H1 (cell line): ENCODE measurements around the gene ZNF101. TPM values are rescaled to one million over a fixed set of nuclear protein-coding genes. Genes with fewer than 3 reads are reported as not detected.

Source experiments
- CTCF ChIA-PET: fragments of 300-600 bp; sonication (Branson Sonifier 250); formaldehyde crosslinking; loops from one replicate; lab custom pipeline; 2021; ENCODE audit not compliant: partially characterized antibody; lab: Charles Lee
- POLR2A ChIA-PET: fragments of 300-600 bp; sonication (Branson Sonifier 250); formaldehyde crosslinking; loops from one replicate; lab custom pipeline; 2021; ENCODE audit warnings: inconsistent platforms; ENCODE audit not compliant: partially characterized antibody; lab: Charles Lee
- DNase-seq, 2 experiments: peaks; one replicate each; pipeline versions ENCODE4 v3.0.0 to v3.0.0-alpha.2; 2010 to 2022; ENCODE audit warnings: low spot score in 2 of 2, low read depth in 1 of 2, mixed read lengths in 1 of 2
- FAIRE-seq: peaks from 2 replicates; lab custom pipeline; 2011; peaks lifted over from hg19 to GRCh38; lab: Jason Lieb, UNC
- H2AFZ ChIP-seq: 2 replicates; pipeline ENCODE4 v1.8.1; 2012; ENCODE audit warnings: low read length, inconsistent platforms
- H2AK5ac ChIP-seq: 2 replicates; pipeline ENCODE4 v1.6.1; 2013; ENCODE audit warnings: low read depth, low read length
- H2BK120ac ChIP-seq: replicated peaks from 2 replicates; pipeline ENCODE3; 2013; ENCODE audit warnings: low read depth, low read length, inconsistent platforms
- H2BK12ac ChIP-seq: 2 replicates; pipeline ENCODE4 v1.6.1; 2013; ENCODE audit warnings: low read depth, low read length
- H2BK15ac ChIP-seq: 2 replicates; pipeline ENCODE4 v1.6.1; 2013; ENCODE audit warnings: low read length
- H2BK20ac ChIP-seq: 2 replicates; pipeline ENCODE4 v1.6.1; 2013; ENCODE audit warnings: low read length
- H2BK5ac ChIP-seq: 2 replicates; pipeline ENCODE4 v1.6.1; 2013; ENCODE audit warnings: low read depth, low read length
- H3K14ac ChIP-seq: 2 replicates; pipeline ENCODE4 v1.6.1; 2013; ENCODE audit warnings: inconsistent platforms; ENCODE audit not compliant: insufficient read length
- H3K18ac ChIP-seq: 2 replicates; pipeline ENCODE4 v1.6.1; 2013; ENCODE audit warnings: low read length; ENCODE audit errors: extremely low read depth
- H3K23ac ChIP-seq: 2 replicates; pipeline ENCODE4 v1.6.1; 2013; ENCODE audit warnings: inconsistent platforms; ENCODE audit not compliant: insufficient read length
- H3K23me2 ChIP-seq: 2 replicates; pipeline ENCODE4 v1.6.1; 2013; ENCODE audit warnings: low read depth, low read length
- H3K27ac ChIP-seq: 2 replicates; pipeline ENCODE4 v1.6.1; 2011; ENCODE audit warnings: low read depth, low read length, inconsistent platforms
- H3K27me3 ChIP-seq, 4 experiments: replicated peaks in 1 of 4; 1 replicate in 1 of 4; 2 replicates in 3 of 4; pipeline versions ENCODE4 v1.6.1 to v1.8.1; 2011 to 2013; ENCODE audit warnings: low read length in 3 of 4, mild to moderate bottlenecking in 3 of 4, inconsistent platforms in 2 of 4, mixed read lengths in 2 of 4, moderate library complexity in 1 of 4; ENCODE audit not compliant: control insufficient read depth in 3 of 4, insufficient read depth in 3 of 4; ENCODE audit errors: extremely low read depth in 1 of 4
- H3K36me3 ChIP-seq, 4 experiments: 2 replicates each; pipeline versions ENCODE4 v1.6.1 to v1.8.1; 2011 to 2013; ENCODE audit warnings: mild to moderate bottlenecking in 4 of 4, low read length in 3 of 4, moderate library complexity in 2 of 4, control low read depth in 1 of 4, inconsistent platforms in 1 of 4; ENCODE audit not compliant: insufficient read depth in 4 of 4, control insufficient read depth in 2 of 4
- H3K4ac ChIP-seq: replicated peaks from 2 replicates; pipeline ENCODE3; 2013; ENCODE audit warnings: low read length, low read depth, mixed read lengths, inconsistent platforms; ENCODE audit not compliant: insufficient read length
- H3K4me1 ChIP-seq, 4 experiments: replicated peaks in 1 of 4; 1 replicate in 1 of 4; 2 replicates in 3 of 4; pipeline versions ENCODE4 v1.6.1 to v1.8.1; 2011 to 2013; ENCODE audit warnings: low read length in 3 of 4, inconsistent platforms in 2 of 4, mixed read lengths in 1 of 4; ENCODE audit not compliant: insufficient read depth in 4 of 4, control insufficient read depth in 3 of 4
- H3K4me2 ChIP-seq, 2 experiments: 2 replicates each; pipeline versions ENCODE4 v1.6.1 to v1.8.1; 2011 to 2013; ENCODE audit warnings: low read depth in 2 of 2, low read length in 2 of 2, control low read depth in 1 of 2, inconsistent platforms in 1 of 2, mild to moderate bottlenecking in 1 of 2; ENCODE audit not compliant: insufficient read depth in 1 of 2
- H3K4me3 ChIP-seq, 4 experiments: fragments of 200-600, 300-600 bp in 1 of 4; sonication (generic), shearing (Covaris generic), sonication (Bioruptor Twin) in 1 of 4; 2 replicates each; pipeline versions ENCODE4 v1.5.1 to v1.8.1; 2011 to 2016; ENCODE audit warnings: low read length in 4 of 4, low read depth in 3 of 4, control low read depth in 2 of 4, inconsistent platforms in 2 of 4, mild to moderate bottlenecking in 2 of 4, mixed read lengths in 1 of 4, moderate library complexity in 1 of 4; ENCODE audit not compliant: insufficient read depth in 2 of 4; ENCODE audit errors: extremely low read depth in 1 of 4
- H3K56ac ChIP-seq: replicated peaks from 2 replicates; pipeline ENCODE3; 2013; ENCODE audit warnings: low read depth, mild to moderate bottlenecking, mixed read lengths, low read length, inconsistent platforms; ENCODE audit not compliant: insufficient read length
- H3K79me1 ChIP-seq: 2 replicates; pipeline ENCODE4 v1.6.1; 2013; ENCODE audit warnings: low read depth, low read length, control low read depth
- H3K79me2 ChIP-seq, 2 experiments: 2 replicates each; pipeline versions ENCODE4 v1.6.1 to v1.8.1; 2012 to 2013; ENCODE audit warnings: low read length in 2 of 2, mild to moderate bottlenecking in 2 of 2, inconsistent platforms in 1 of 2; ENCODE audit not compliant: insufficient read depth in 2 of 2, control insufficient read depth in 1 of 2
- H3K9ac ChIP-seq, 4 experiments: replicated peaks in 1 of 4; 1 replicate in 1 of 4; 2 replicates in 3 of 4; pipeline versions ENCODE4 v1.6.1 to v1.8.1; 2011 to 2013; ENCODE audit warnings: low read depth in 3 of 4, low read length in 3 of 4, control low read depth in 2 of 4, mild to moderate bottlenecking in 2 of 4, moderate library complexity in 2 of 4, inconsistent platforms in 1 of 4; ENCODE audit errors: extremely low read depth in 1 of 4
- H3K9me3 ChIP-seq, 2 experiments: 2 replicates each; pipeline versions ENCODE4 v1.6.1 to v1.8.1; 2012 to 2013; ENCODE audit warnings: mild to moderate bottlenecking in 2 of 2, moderate library complexity in 2 of 2, control low read depth in 1 of 2, inconsistent platforms in 1 of 2, low read depth in 1 of 2, low read length in 1 of 2, mixed read lengths in 1 of 2; ENCODE audit not compliant: insufficient read depth in 2 of 2
- H4K20me1 ChIP-seq, 2 experiments: replicated peaks in 1 of 2; 2 replicates each; pipeline versions ENCODE3 to v1.8.1; 2011 to 2013; ENCODE audit warnings: inconsistent platforms in 2 of 2, low read length in 2 of 2, mild to moderate bottlenecking in 1 of 2; ENCODE audit not compliant: insufficient read depth in 2 of 2, control insufficient read depth in 1 of 2
- H4K5ac ChIP-seq: 2 replicates; pipeline ENCODE4 v1.6.1; 2013; ENCODE audit warnings: low read length, low read depth, mixed read lengths, inconsistent platforms; ENCODE audit not compliant: insufficient read length
- H4K8ac ChIP-seq: 2 replicates; pipeline ENCODE4 v1.8.0; 2013; ENCODE audit warnings: mild to moderate bottlenecking, moderate library complexity, low read length, inconsistent platforms; ENCODE audit not compliant: insufficient read depth; ENCODE audit errors: extremely low read depth
- H4K91ac ChIP-seq: replicated peaks from 2 replicates; pipeline ENCODE3; 2013; ENCODE audit warnings: low read length, mixed read lengths, inconsistent platforms; ENCODE audit not compliant: insufficient read length
- RBBP5 ChIP-seq: IDR thresholded peaks from 2 replicates; pipeline ENCODE4 v1.7.1; 2012; ENCODE audit warnings: low read depth, mild to moderate bottlenecking, inconsistent platforms, low read length, moderate library complexity, borderline replicate concordance
- TAF1 ChIP-seq: IDR thresholded peaks from 2 replicates; pipeline ENCODE4 v1.6.1; 2011; ENCODE audit warnings: mild to moderate bottlenecking, low read depth, low read length
- ZNF274 ChIP-seq: IDR thresholded peaks from 2 replicates; pipeline ENCODE4 v1.7.0; 2012; ENCODE audit warnings: low read length, borderline replicate concordance; ENCODE audit errors: extremely low read depth
- WGBS, 2 experiments: shearing (Covaris generic) in 1 of 2; methylation state at CpG; one replicate each; pipeline versions ENCODE4 v1.1.6 to v1.1.7; 2013 to 2015; ENCODE audit warnings: low lambda C conversion rate in 2 of 2, mixed read lengths in 2 of 2, inconsistent platforms in 1 of 2, low coverage in 1 of 2, missing lambda C conversion rate in 1 of 2; ENCODE audit not compliant: insufficient replicate concordance in 2 of 2, insufficient coverage in 1 of 2, insufficient read length in 1 of 2; ENCODE audit errors: extremely low coverage in 1 of 2, missing lambda C conversion rate in 1 of 2; 5-methylcytosine and 5-hydroxymethylcytosine counted together
- polyA plus RNA-seq, 7 experiments: library from polyadenylated mRNA; depleted of rRNA in 3 of 7; stranded (reverse) in 5 of 7; unstranded in 2 of 7; fragments of >200 nt in 5 of 7; fragments of 200-250 nt in 2 of 7; gene quantifications; 1 replicate in 5 of 7; 2 replicates in 1 of 7; 4 replicates in 1 of 7; pipeline versions ENCODE4 v1.2.1 to v1.2.3, GENCODE V29; 2011 to 2013; ENCODE audit warnings: missing spikeins in 2 of 7, mixed read lengths in 2 of 7
- total RNA-seq: library from RNA; stranded (reverse); fragmentation: NEBNext Ultra II Directional; extraction: Animal tissue kit (Norgen Biotek cat#: 25700); gene quantifications from 2 replicates; pipeline ENCODE4 v1.2.1, GENCODE V29; 2021

ZNF101 gene
- total and polyA plus RNA-seq, 2 of the 8 experiments (the other 6 are each of a cell fraction or from before 2014, with no cell fraction given): 13.0 to 50.9 TPM

DNA sequence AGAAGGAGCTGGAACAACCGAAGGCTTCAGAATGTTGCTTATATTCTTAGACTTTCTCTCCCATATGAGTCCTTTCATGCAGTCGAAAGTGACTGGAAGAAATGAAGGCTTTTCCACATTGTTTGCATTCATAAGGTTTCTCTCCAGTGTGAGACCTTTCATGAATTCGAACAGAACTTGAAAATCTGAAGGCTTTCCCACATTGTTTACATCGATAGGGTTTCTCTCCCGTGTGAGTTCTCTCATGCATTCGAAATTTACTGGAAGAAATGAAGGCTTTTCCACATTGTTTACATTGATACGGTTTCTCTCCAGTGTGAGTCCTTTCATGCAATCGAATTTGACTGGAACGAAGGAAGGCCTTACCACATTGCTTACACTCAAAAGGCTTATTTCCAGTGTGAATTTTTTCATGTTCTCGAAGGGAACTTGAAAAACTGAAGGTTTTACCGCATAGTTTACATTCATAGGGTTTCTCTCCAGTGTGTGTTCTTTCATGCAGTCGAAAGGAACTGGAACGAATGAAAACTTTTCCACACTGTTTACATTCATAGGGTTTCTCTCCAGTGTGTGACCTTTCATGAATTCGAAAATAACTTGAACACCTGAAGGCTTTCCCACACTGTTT, 42.8 kb downstream of the ZNF101 start:
- Histone ChIP-seq H2BK12ac (no peak overlapping the region), H4K20me1 (no peaks in the 10 kb centered on the region), H3K23ac (no peak overlapping the region), H3K56ac (no peak overlapping the region), H3K9ac (no peak overlapping the region), H3K4me1 (no peaks in the 10 kb centered on the region), H3K4ac (no peak overlapping the region), H2BK5ac (no peak overlapping the region), H3K4me2 (no peak overlapping the region), H2BK120ac (no peak overlapping the region), H3K9me3 (peaks cover 80 to 88% of the 10 kb centered on the region in 2 experiments), H3K79me1 (no peaks in the 10 kb centered on the region; the same call in 1 of the 2 replicates), H3K18ac (no peak overlapping the region), H2BK15ac (no peak overlapping the region), H2AFZ (no peak overlapping the region), H3K27ac (no peak overlapping the region), H4K91ac (no peak overlapping the region), H3K27me3 (no peaks in the 10 kb centered on the region), H3K23me2 (no peaks in the 10 kb centered on the region), H3K14ac (no peak overlapping the region), H3K79me2 (no peaks in the 10 kb centered on the region; a peak in 1 of 4 replicates), H3K4me3 (peak overlapping the region in 1 of 4 experiments; percentile 15; a peak in 1 of 8 replicates), H4K8ac (no peak overlapping the region), H3K36me3 (peaks cover 10 to 64% (median 35%) of the 10 kb centered on the region in 4 experiments), H2AK5ac (no peak overlapping the region), H4K5ac (no peak overlapping the region), H2BK20ac (no peak overlapping the region)
- ChIA-PET CTCF (no interaction called here), POLR2A (no interaction called here)
- WGBS, 2 experiments: 91% methylated on average over 14 of the region's 14 CpGs; no CpG with 5 or more reads in 1 of the 2 experiments
- FAIRE-seq (no peak), DNase-seq (no peak)
- TF ChIP-seq TAF1 (no peak), ZNF274 (peak; percentile 72), RBBP5 (no peak)
